Neural crest cell (in vitro differentiated cells): ENCODE results near the gene PDGFRB. TPM values are rescaled to one million over a fixed set of nuclear protein-coding genes. Genes with fewer than 3 reads are reported as not detected.

ENCODE experiments used
- DNase-seq: peaks from one replicate; pipeline ENCODE4 v3.0.0; 2021; ENCODE audit warnings: low read depth, mixed read lengths, low spot score
- H3K27ac Mint-ChIP-seq: one replicate; pipeline ENCODE4 v1.8.0; 2021; ENCODE audit warnings: mild to moderate bottlenecking, mixed read lengths; ENCODE audit not compliant: unreplicated experiment
- H3K27me3 Mint-ChIP-seq: 2 replicates; pipeline ENCODE4 v1.8.0; 2021; ENCODE audit warnings: low read depth, mild to moderate bottlenecking, mixed read lengths
- H3K36me3 Mint-ChIP-seq: 2 replicates; pipeline ENCODE4 v1.8.0; 2021; ENCODE audit warnings: low read depth, mild to moderate bottlenecking, mixed read lengths
- H3K4me1 Mint-ChIP-seq: 2 replicates; pipeline ENCODE4 v1.8.0; 2021; ENCODE audit warnings: mixed read lengths
- H3K4me3 Mint-ChIP-seq: one replicate; pipeline ENCODE4 v1.8.0; 2021; ENCODE audit warnings: mild to moderate bottlenecking, mixed read lengths
- H3K9me3 Mint-ChIP-seq: 2 replicates; pipeline ENCODE4 v1.8.0; 2021; ENCODE audit warnings: mixed read lengths
- total RNA-seq: library from RNA; stranded (reverse); gene quantifications from 2 replicates; pipeline ENCODE4 v1.2.1, GENCODE V29; 2021
- TF ChIP-seq, protein P1 (sequence below): fragments of 200-600 bp; sonication (generic); conservative IDR thresholded peaks from 2 replicates; pipeline ENCODE4 v1.5.0; 2021; ENCODE audit warnings: antibody characterized with exemption, mild to moderate bottlenecking

Gene PDGFRB
- total RNA-seq, 1 donor from 2014 or later = 10.8 TPM

DNA sequence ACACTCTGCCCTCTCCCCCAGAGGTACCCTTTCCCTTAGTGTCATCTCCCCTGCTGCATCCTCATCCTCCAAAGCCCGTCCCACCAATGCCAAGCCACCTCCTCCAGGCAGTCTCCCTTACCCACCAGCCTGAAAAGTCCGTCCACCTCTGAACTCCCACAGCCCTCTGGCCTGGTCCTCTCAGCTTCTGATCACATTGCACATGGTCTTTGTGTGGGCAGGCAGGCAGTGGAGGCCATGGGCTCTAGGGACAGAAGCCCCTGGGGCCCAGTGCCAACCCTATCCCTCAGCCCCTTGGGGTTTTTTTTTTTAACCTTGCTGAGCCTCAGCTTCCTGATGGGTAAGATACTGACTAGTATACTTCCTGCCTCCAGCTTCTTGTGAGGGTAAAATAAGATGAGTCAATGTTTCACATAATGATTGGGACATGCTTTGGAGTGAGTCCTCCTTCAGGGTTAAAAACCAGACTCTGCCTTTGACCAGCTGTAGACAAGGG, 88.7 kb downstream of the PDGFRB start:
- Mint-ChIP-seq H3K36me3 (no peaks in the 10 kb centered on the region), H3K4me3 (no peak overlapping the region), H3K27ac (no peak overlapping the region), H3K4me1 (no peaks in the 10 kb centered on the region), H3K9me3 (no peaks in the 10 kb centered on the region), H3K27me3 (no peaks in the 10 kb centered on the region)
- TF ChIP-seq, protein P1, sequence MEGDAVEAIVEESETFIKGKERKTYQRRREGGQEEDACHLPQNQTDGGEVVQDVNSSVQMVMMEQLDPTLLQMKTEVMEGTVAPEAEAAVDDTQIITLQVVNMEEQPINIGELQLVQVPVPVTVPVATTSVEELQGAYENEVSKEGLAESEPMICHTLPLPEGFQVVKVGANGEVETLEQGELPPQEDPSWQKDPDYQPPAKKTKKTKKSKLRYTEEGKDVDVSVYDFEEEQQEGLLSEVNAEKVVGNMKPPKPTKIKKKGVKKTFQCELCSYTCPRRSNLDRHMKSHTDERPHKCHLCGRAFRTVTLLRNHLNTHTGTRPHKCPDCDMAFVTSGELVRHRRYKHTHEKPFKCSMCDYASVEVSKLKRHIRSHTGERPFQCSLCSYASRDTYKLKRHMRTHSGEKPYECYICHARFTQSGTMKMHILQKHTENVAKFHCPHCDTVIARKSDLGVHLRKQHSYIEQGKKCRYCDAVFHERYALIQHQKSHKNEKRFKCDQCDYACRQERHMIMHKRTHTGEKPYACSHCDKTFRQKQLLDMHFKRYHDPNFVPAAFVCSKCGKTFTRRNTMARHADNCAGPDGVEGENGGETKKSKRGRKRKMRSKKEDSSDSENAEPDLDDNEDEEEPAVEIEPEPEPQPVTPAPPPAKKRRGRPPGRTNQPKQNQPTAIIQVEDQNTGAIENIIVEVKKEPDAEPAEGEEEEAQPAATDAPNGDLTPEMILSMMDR = no peak
- DNase-seq = no peak

DNA sequence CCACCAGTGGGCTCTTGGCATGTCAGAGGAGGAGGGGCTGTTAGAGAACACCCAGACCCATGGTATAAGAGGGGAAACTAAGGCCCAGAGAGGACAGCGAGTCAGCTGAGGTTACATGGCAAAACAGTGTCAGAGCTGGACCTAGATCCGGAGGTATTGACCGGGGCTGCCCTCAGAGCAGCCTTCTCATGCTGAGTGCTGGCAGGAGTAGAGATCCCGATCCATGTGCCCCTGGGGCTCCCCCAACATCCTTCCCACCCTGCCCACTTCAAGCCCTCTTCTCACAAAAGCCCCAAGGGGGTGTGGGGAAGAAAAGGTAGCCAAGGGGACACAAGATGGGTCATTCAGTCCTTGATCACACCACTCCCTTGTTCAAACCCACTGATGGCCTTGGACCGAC, 89.2 kb downstream of the PDGFRB start:
- H3K36me3 Mint-ChIP-seq = no peaks in the 10 kb centered on the region
- TF ChIP-seq, protein P1 = no peak
- no peaks in the 10 kb centered on the region for H3K9me3 Mint-ChIP-seq
- H3K27ac Mint-ChIP-seq = no peak overlapping the region
- DNase-seq = no peak
- H3K4me1 Mint-ChIP-seq = no peaks in the 10 kb centered on the region
- H3K4me3 Mint-ChIP-seq = no peak overlapping the region
- H3K27me3 Mint-ChIP-seq = no peaks in the 10 kb centered on the region

DNA sequence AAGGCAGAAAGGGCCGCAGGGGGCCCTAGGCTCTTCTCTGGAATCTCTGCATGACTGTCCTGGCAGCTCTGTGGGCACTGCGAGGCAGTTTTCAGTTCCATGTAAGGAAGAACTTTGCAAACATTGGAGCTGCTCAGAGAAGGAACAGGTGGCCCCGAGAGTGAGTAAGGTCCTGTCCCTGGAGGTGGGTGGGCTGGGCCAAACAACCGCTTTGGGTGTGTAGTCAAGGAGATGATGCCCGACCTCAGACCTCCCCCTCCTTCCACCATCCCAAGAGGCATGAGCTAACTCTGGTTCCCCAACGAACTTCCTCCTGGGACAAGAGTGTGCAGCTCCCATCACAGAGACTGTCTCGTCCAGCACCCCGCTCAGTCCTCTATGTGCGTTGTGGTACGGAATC, 89.8 kb downstream of the PDGFRB start:
- TF ChIP-seq, protein P1 = no peak
- no peak overlapping the region for H3K4me3 Mint-ChIP-seq
- no peaks in the 10 kb centered on the region for H3K4me1 Mint-ChIP-seq
- no peaks in the 10 kb centered on the region for H3K27me3 Mint-ChIP-seq
- no peaks in the 10 kb centered on the region for H3K36me3 Mint-ChIP-seq
- H3K27ac Mint-ChIP-seq = no peak overlapping the region
- H3K9me3 Mint-ChIP-seq = no peaks in the 10 kb centered on the region
- DNase-seq = no peak

DNA sequence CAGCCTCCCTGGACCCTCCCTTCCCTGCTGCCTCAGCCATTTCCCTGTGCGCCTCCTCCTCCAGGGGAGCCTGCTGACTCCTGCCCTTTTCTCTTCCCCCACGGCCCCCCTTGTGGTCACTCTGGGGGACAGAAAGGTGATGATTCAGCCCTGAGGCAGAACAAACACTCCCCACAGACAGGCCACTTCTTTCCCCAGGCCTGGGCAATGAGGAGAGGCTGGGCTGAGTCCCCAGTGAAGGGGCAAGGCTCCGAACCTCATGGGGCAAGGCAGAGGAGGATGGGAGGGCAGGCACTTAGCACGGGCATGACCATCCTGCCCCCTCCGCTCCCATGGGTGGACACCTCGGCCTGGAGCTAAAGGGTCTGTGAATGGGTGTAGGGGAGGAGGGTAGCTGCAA, 90.3 kb downstream of the PDGFRB start:
- no peak overlapping the region for H3K4me3 Mint-ChIP-seq
- H3K27me3 Mint-ChIP-seq = no peaks in the 10 kb centered on the region
- no peak overlapping the region for H3K27ac Mint-ChIP-seq
- no peak for DNase-seq
- H3K9me3 Mint-ChIP-seq = no peaks in the 10 kb centered on the region
- TF ChIP-seq, protein P1 = no peak
- H3K4me1 Mint-ChIP-seq = no peaks in the 10 kb centered on the region
- H3K36me3 Mint-ChIP-seq = no peaks in the 10 kb centered on the region

DNA sequence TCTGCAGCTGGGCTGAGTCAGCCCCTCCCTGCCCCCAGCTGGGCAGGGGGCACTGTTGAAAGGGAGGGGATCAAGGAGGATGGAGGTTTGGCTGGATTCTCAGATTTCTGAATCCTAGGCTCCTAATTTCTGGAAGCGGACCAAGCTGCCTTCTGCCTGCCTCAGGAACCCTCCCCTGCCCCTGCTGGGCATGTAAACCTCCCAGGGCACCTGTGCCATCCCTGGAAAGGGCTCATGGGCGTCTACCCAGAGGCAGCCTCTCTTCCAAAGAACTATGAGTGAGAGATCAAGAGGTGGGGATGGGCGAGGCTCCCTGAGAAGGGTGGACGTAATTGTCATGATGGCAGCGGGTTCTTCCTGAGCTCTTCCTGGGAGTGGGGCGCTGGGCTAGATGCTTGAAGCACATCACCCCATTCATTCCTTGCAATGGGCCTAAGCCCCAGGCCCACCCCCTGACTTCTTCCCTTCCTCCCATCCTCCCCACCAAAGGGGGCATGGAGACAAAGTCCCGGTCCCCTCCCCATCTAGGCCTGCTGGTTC, 90.9 kb downstream of the PDGFRB start:
- Mint-ChIP-seq H3K27ac (no peak overlapping the region), H3K36me3 (no peaks in the 10 kb centered on the region), H3K27me3 (no peaks in the 10 kb centered on the region), H3K4me3 (no peak overlapping the region), H3K4me1 (no peaks in the 10 kb centered on the region), H3K9me3 (no peaks in the 10 kb centered on the region)
- TF ChIP-seq, protein P1 = no peak
- no peak for DNase-seq

Other genes with a start within 250 kb of the PDGFRB start
- gene PDE6A, start 211.1 kb downstream of the PDGFRB start, total RNA-seq = not detected in 2 replicates
- 14.2 and 14.3 TPM in 2 replicates for gene SLC26A2, start 195.1 kb downstream of the PDGFRB start, total RNA-seq
- gene TIGD6, start 155.2 kb downstream of the PDGFRB start, total RNA-seq = 5.1 and 5.9 TPM in 2 replicates
- 40.4 and 44.4 TPM in 2 replicates for gene HMGXB3, start 155.1 kb downstream of the PDGFRB start, total RNA-seq
- not detected in 2 replicates for gene CSF1R, start 69.3 kb downstream of the PDGFRB start, total RNA-seq
- gene CDX1, start 10.9 kb upstream of the PDGFRB start, total RNA-seq = not detected in 2 replicates
- not detected in 2 replicates for gene SLC6A7, start 34.2 kb upstream of the PDGFRB start, total RNA-seq
- 0.30 and 0.59 TPM in 2 replicates for gene CAMK2A, start 133.9 kb upstream of the PDGFRB start, total RNA-seq
- 0.25 and 0.51 TPM in 2 replicates for gene ARSI, start 147.1 kb upstream of the PDGFRB start, total RNA-seq
- 91.1 and 96.0 TPM in 2 replicates for gene TCOF1, start 201.9 kb upstream of the PDGFRB start, total RNA-seq